GM03348 (cell line): ENCODE results near the gene FAM98C.
"Not testable (repeated sequence)": the region's sequence is repeated elsewhere in the genome, so short reads cannot be mapped to it uniquely, and the experiment has no call there.

Experiments used
- DNase-seq: peaks from one replicate; pipeline ENCODE4 v3.0.0; 2012; ENCODE audit warnings: low spot score

The FAM98C gene

GRCh38 chr19:38427035-38427677 is 24.3 kb downstream of the FAM98C start:
- DNase-seq, result not testable (repeated sequence)

GRCh38 chr19:38429055-38429810 is 26.3 kb downstream of the FAM98C start:
- no peak for DNase-seq

GRCh38 chr19:38429811-38430156 is 26.9 kb downstream of the FAM98C start:
- DNase-seq, result no peak

GRCh38 chr19:38430931-38431330 is 28.0 kb downstream of the FAM98C start:
- DNase-seq, result no peak

GRCh38 chr19:38433268-38433733 is 30.4 kb downstream of the FAM98C start, which contains the start of gene RYR1:
Gene RYR1 (plus strand): TSS chr19:38433691. CDS start chr19:38433830, 139 bp downstream.
- DNase-seq, result peak; percentile 79

- no peak for DNase-seq
These were observed 31.7 kb downstream of the FAM98C start for GRCh38 chr19:38434549-38435051.

GRCh38 chr19:38437295-38437694 is 34.4 kb downstream of the FAM98C start:
- no peak for DNase-seq

GRCh38 chr19:38437917-38438316 is 35.0 kb downstream of the FAM98C start:
- no peak for DNase-seq

GRCh38 chr19:38440592-38440991 is 37.7 kb downstream of the FAM98C start:
- DNase-seq, result no peak

GRCh38 chr19:38441657-38442348 is 38.9 kb downstream of the FAM98C start:
- no peak for DNase-seq

- DNase-seq, result no peak
These were observed 39.8 kb downstream of the FAM98C start for GRCh38 chr19:38442736-38443135.

GRCh38 chr19:38443458-38443999 is 40.6 kb downstream of the FAM98C start:
- no peak for DNase-seq

GRCh38 chr19:38444026-38444425 is 41.1 kb downstream of the FAM98C start:
- DNase-seq, result no peak

- DNase-seq, result no peak
These were observed 42.5 kb downstream of the FAM98C start for GRCh38 chr19:38445362-38445761.

- DNase-seq, result no peak
These were observed 45.3 kb downstream of the FAM98C start for GRCh38 chr19:38448225-38448624.

GRCh38 chr19:38449518-38449917 is 46.6 kb downstream of the FAM98C start:
- no peak for DNase-seq

- no peak for DNase-seq
These were observed 48.1 kb downstream of the FAM98C start for GRCh38 chr19:38451036-38451435.

- DNase-seq, result no peak
These were observed 48.7 kb downstream of the FAM98C start for GRCh38 chr19:38451629-38452028.

- DNase-seq, result no peak
These were observed 49.8 kb downstream of the FAM98C start for GRCh38 chr19:38452430-38453366.

- no peak for DNase-seq
These were observed 50.7 kb downstream of the FAM98C start for GRCh38 chr19:38453596-38453995.

- no peak for DNase-seq
These were observed 52.1 kb downstream of the FAM98C start for GRCh38 chr19:38455031-38455430.
